GM12878 (cell line): ENCODE results near the gene USH2A. TPM values are rescaled to one million over a fixed set of nuclear protein-coding genes. Genes with fewer than 3 reads are reported as not detected.

Source experiments
- ATAC-seq: fragments of 200-7000 bp; cut with Tn5 transposase; 3 replicates; pipeline ENCODE4 v1.9.1; 2020; ENCODE audit warnings: mild to moderate bottlenecking, moderate library complexity
- BruUV-seq: library from RNA; stranded (reverse); fragments of 400-500 nt; replicated peaks from 2 replicates; lab custom pipeline; 2021; lab: Mats Ljungman, UMichigan
- CTCF ChIA-PET: fragments of 300-600 bp; sonication (Branson Sonifier 250); formaldehyde crosslinking; extraction: SDS; loops from one replicate; lab custom pipeline; 2021; ENCODE audit warnings: inconsistent platforms; lab: Yijun Ruan, JAX
- POLR2A ChIA-PET: fragments of 350-600 bp; formaldehyde crosslinking; extraction: SDS; loops from one replicate; lab custom pipeline; 2021; ENCODE audit warnings: inconsistent platforms; lab: Charles Lee
- RAD21 ChIA-PET: fragments of 300-600 bp; sonication (Branson Sonifier 250); formaldehyde crosslinking; loops from one replicate; lab custom pipeline; 2023; ENCODE audit warnings: antibody characterized with exemption; ENCODE audit not compliant: unreplicated experiment; lab: Charles Lee
- SMC1A ChIA-PET: fragments of 300-600 bp; sonication (Branson Sonifier 250); formaldehyde crosslinking; loops from one replicate; lab custom pipeline; 2023; ENCODE audit not compliant: unreplicated experiment, uncharacterized antibody; lab: Charles Lee
- DNase-seq: peaks from one replicate; pipeline ENCODE4 v3.0.0-alpha.2; 2011; ENCODE audit warnings: low read depth, low spot score
- FAIRE-seq: peaks from 3 replicates; lab custom pipeline; 2011; peaks lifted over from hg19 to GRCh38; lab: Jason Lieb, UNC
- H2AFZ ChIP-seq: 2 replicates; pipeline ENCODE4 v1.6.0; 2011; ENCODE audit warnings: low read depth, low read length, control low read depth; ENCODE audit not compliant: control insufficient read depth
- H3K27ac ChIP-seq: 2 replicates; pipeline ENCODE4 v1.5.1; 2011; ENCODE audit warnings: control low read depth; ENCODE audit not compliant: control insufficient read depth, insufficient read depth
- H3K27me3 ChIP-seq, 2 experiments: replicated peaks in 1 of 2; 2 replicates each; pipeline versions ENCODE4 v1.6.0 to v1.6.1; 2011; ENCODE audit warnings: low read length in 1 of 2; ENCODE audit not compliant: control insufficient read depth in 2 of 2, insufficient read depth in 2 of 2
- H3K36me3 ChIP-seq, 2 experiments: 2 replicates each; pipeline ENCODE4 v1.5.1; 2011; ENCODE audit warnings: low read length in 1 of 2; ENCODE audit not compliant: control insufficient read depth in 2 of 2, insufficient read depth in 2 of 2
- H3K4me1 ChIP-seq: 2 replicates; pipeline ENCODE4 v1.6.1; 2011; ENCODE audit warnings: mild to moderate bottlenecking, low read length, moderate library complexity, mixed read lengths; ENCODE audit not compliant: control insufficient read depth, insufficient read depth
- H3K4me2 ChIP-seq: 2 replicates; pipeline ENCODE4 v1.6.0; 2011; ENCODE audit warnings: control low read depth; ENCODE audit not compliant: control insufficient read depth, insufficient read depth
- H3K4me3 ChIP-seq: fragments of 200-600 bp; sonication (generic); 2 replicates; pipeline ENCODE4 v1.5.1; 2016
- H3K79me2 ChIP-seq: 2 replicates; pipeline ENCODE4 v1.6.0; 2011; ENCODE audit warnings: low read length; ENCODE audit not compliant: control insufficient read depth, insufficient read depth
- H3K9ac ChIP-seq: 2 replicates; pipeline ENCODE4 v1.8.0; 2011; ENCODE audit warnings: low read length, control low read depth, mixed read lengths; ENCODE audit not compliant: control insufficient read depth, insufficient read depth
- H3K9me3 ChIP-seq: replicated peaks from 3 replicates; pipeline ENCODE4 v1.5.1; 2011; ENCODE audit warnings: mild to moderate bottlenecking, low read length; ENCODE audit not compliant: control insufficient read depth, insufficient read depth
- H4K20me1 ChIP-seq: 2 replicates; pipeline ENCODE4 v1.6.0; 2011; ENCODE audit not compliant: control insufficient read depth, insufficient read depth
- ESRRA ChIP-seq: IDR thresholded peaks from 2 replicates; pipeline ENCODE4 v1.6.1; 2012; ENCODE audit warnings: mild to moderate bottlenecking, low read length, improper control_type of control experiment
- IKZF2 ChIP-seq, 2 experiments: fragments of 450-650 bp; IDR thresholded peaks; 2 replicates each; pipeline ENCODE4 v1.6.1; 2017; ENCODE audit warnings: mild to moderate bottlenecking in 2 of 2, moderate library complexity in 2 of 2
- IRF3 ChIP-seq: fragments of 450-650 bp; IDR thresholded peaks from 2 replicates; pipeline ENCODE4 v1.6.1; 2014; ENCODE audit warnings: mild to moderate bottlenecking
- MEF2B ChIP-seq: fragments of 450-650 bp; IDR thresholded peaks from 2 replicates; pipeline ENCODE4 v1.6.1; 2018; ENCODE audit warnings: mild to moderate bottlenecking, moderate library complexity; ENCODE audit not compliant: partially characterized antibody, poor library complexity, severe bottlenecking
- NFYB ChIP-seq: IDR thresholded peaks from 2 replicates; pipeline ENCODE4 v1.6.1; 2011; ENCODE audit warnings: low read depth, mild to moderate bottlenecking, low read length, improper control_type of control experiment, moderate library complexity; ENCODE audit not compliant: insufficient read depth
- REST ChIP-seq: IDR thresholded peaks from 2 replicates; pipeline ENCODE4 v1.6.1; 2012; ENCODE audit warnings: mild to moderate bottlenecking, low read depth, low read length
- SIN3A ChIP-seq: IDR thresholded peaks from 2 replicates; pipeline ENCODE4 v1.6.1; 2012; ENCODE audit warnings: low read depth, low read length, improper control_type of control experiment
- SPI1 ChIP-seq: IDR thresholded peaks from 2 replicates; pipeline ENCODE4 v1.6.1; 2011; ENCODE audit warnings: low read depth, mild to moderate bottlenecking, low read length, moderate library complexity, borderline replicate concordance; ENCODE audit not compliant: insufficient read depth
- TARDBP ChIP-seq: IDR thresholded peaks from 2 replicates; pipeline ENCODE4 v1.6.1; 2016; ENCODE audit warnings: borderline replicate concordance
- USF1 ChIP-seq: IDR thresholded peaks from 2 replicates; pipeline ENCODE4 v1.6.1; 2011; ENCODE audit warnings: borderline replicate concordance, low read depth, mild to moderate bottlenecking, moderate library complexity, mixed read lengths, low read length; ENCODE audit not compliant: insufficient read depth; ENCODE audit errors: extremely low read length
- ZNF274 ChIP-seq: IDR thresholded peaks from one replicate; pipeline ENCODE4 v1.8.0; 2011; ENCODE audit not compliant: insufficient read length, insufficient read depth
- WGBS: methylation state at CpG from one replicate; pipeline ENCODE4 v1.1.6; 2016; ENCODE audit warnings: low lambda C conversion rate; ENCODE audit not compliant: insufficient replicate concordance, insufficient coverage; ENCODE audit errors: missing lambda C conversion rate; 5-methylcytosine and 5-hydroxymethylcytosine counted together
- in situ Hi-C: fragments of 300-500 bp; cut with MboI; formaldehyde crosslinking; loops from 9 replicates; pipeline ENCODE4 v1.14.3; 2018; ENCODE audit warnings: mixed read lengths
- intact Hi-C: fragments of 100-400 bp; cut with micrococcal nuclease; formaldehyde crosslinking; loops from one replicate; pipeline ENCODE4 v1.14.2; 2022; ENCODE audit not compliant: unreplicated experiment
- polyA plus RNA-seq, 11 experiments: library from polyadenylated mRNA; depleted of rRNA in 4 of 11; unstranded in 6 of 11; stranded (reverse) in 5 of 11; fragments of >200 nt; fragmentation: Nextera tagmentation in 4 of 11; fragmentation: Illumina TruSeq in 1 of 11; extraction: Ambion mirVana in 4 of 11; extraction: Trizol in 1 of 11; gene quantifications; 1 replicate in 1 of 11; 2 replicates in 10 of 11; pipeline versions ENCODE4 v1.2.1 to v1.2.3, GENCODE V29; 2011 to 2016; ENCODE audit warnings: inconsistent platforms in 2 of 11, missing spikeins in 2 of 11, low read depth in 1 of 11
- total RNA-seq, 4 experiments: library from RNA; depleted of rRNA in 3 of 4; stranded (reverse); fragments of >200 nt in 3 of 4; fragmentation: Illumina TruSeq in 1 of 4; extraction: Trizol in 1 of 4; gene quantifications; 2 replicates each; pipeline versions ENCODE4 v1.2.1 to v1.2.3, GENCODE V29; 2013 to 2021
- TF ChIP-seq, protein P1 (sequence below): fragments of 450-650 bp; conservative IDR thresholded peaks from 2 replicates; pipeline ENCODE4 v1.6.1; 2017; ENCODE audit warnings: mild to moderate bottlenecking, moderate library complexity
- TF ChIP-seq, protein P2 (sequence below): fragments of 450-650 bp; IDR thresholded peaks from 2 replicates; pipeline ENCODE4 v1.6.1; 2017; ENCODE audit warnings: mild to moderate bottlenecking, low read depth, inconsistent platforms; ENCODE audit not compliant: poor library complexity, severe bottlenecking

Gene USH2A
- total and polyA plus RNA-seq, 10 of the 15 experiments (the other 5 are each of a cell fraction or from before 2014, with no cell fraction given): under 0.01 to 0.20 (median 0.01) TPM; not detected in 2

DNA sequence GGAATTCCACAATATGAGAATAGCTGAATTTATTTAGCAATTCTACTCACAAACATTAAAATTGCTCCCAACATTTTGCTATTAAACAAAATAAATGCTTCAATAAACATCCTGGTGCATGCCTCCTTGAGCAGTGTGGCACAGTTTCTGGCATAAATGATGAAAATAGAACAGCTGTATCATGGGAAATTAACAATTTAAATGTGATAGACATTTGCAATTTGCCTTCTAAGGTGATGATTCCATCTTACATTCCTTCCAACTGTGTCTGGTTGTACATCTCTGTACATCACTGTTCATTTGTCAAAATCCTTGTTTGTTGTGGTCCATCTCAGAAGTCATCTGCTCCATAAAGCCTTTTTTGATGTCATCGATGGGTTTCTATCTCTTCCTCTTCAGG, 657.4 kb downstream of the USH2A start:
- FAIRE-seq (no peak), DNase-seq (no peak), ATAC-seq (no peak)
- no peak overlapping the region for H3K4me2 ChIP-seq
- no peak overlapping the region for H3K27ac ChIP-seq
- no peaks in the 10 kb centered on the region for H4K20me1 ChIP-seq
- BruUV-seq: no TSS peak
- no peak overlapping the region for H2AFZ ChIP-seq
- H3K4me1 ChIP-seq: no peaks in the 10 kb centered on the region
- intact Hi-C loops: no loop called here
- H3K79me2 ChIP-seq: no peaks in the 10 kb centered on the region
- no peak overlapping the region for H3K4me3 ChIP-seq
- no peaks in the 10 kb centered on the region for H3K9me3 ChIP-seq
- ChIA-PET SMC1A (interaction anchor here (1.5 kb wide), 1 partner anchor 12 kb away, joined by 4 read pairs; no protein-coding TSS in a partner anchor), RAD21 (no interaction called here), POLR2A (no interaction called here), CTCF (no interaction called here)
- WGBS: 0% methylated on average over 1 of the region's 1 CpG
- H3K9ac ChIP-seq: no peak overlapping the region
- in situ Hi-C loops: no loop called here
- H3K27me3 ChIP-seq: no peaks in the 10 kb centered on the region
- no peak for TF ChIP-seq NFYB
- TF ChIP-seq SIN3A: no peak
- TF ChIP-seq MEF2B: no peak
- TF ChIP-seq, protein P1, sequence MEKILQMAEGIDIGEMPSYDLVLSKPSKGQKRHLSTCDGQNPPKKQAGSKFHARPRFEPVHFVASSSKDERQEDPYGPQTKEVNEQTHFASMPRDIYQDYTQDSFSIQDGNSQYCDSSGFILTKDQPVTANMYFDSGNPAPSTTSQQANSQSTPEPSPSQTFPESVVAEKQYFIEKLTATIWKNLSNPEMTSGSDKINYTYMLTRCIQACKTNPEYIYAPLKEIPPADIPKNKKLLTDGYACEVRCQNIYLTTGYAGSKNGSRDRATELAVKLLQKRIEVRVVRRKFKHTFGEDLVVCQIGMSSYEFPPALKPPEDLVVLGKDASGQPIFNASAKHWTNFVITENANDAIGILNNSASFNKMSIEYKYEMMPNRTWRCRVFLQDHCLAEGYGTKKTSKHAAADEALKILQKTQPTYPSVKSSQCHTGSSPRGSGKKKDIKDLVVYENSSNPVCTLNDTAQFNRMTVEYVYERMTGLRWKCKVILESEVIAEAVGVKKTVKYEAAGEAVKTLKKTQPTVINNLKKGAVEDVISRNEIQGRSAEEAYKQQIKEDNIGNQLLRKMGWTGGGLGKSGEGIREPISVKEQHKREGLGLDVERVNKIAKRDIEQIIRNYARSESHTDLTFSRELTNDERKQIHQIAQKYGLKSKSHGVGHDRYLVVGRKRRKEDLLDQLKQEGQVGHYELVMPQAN: no peak
- TF ChIP-seq, protein P2, sequence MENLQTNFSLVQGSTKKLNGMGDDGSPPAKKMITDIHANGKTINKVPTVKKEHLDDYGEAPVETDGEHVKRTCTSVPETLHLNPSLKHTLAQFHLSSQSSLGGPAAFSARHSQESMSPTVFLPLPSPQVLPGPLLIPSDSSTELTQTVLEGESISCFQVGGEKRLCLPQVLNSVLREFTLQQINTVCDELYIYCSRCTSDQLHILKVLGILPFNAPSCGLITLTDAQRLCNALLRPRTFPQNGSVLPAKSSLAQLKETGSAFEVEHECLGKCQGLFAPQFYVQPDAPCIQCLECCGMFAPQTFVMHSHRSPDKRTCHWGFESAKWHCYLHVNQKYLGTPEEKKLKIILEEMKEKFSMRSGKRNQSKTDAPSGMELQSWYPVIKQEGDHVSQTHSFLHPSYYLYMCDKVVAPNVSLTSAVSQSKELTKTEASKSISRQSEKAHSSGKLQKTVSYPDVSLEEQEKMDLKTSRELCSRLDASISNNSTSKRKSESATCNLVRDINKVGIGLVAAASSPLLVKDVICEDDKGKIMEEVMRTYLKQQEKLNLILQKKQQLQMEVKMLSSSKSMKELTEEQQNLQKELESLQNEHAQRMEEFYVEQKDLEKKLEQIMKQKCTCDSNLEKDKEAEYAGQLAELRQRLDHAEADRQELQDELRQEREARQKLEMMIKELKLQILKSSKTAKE: no peak
- no peak for TF ChIP-seq USF1
- TF ChIP-seq IRF3: no peak
- TF ChIP-seq REST: no peak
- no peak for TF ChIP-seq SPI1
- TF ChIP-seq IKZF2 (IDR thresholded peaks at IDR 0.05): no peak
- TF ChIP-seq TARDBP: no peak
- no peak for TF ChIP-seq ESRRA
- no peak for TF ChIP-seq ZNF274
- no peaks in the 10 kb centered on the region for H3K36me3 ChIP-seq
